ENCODE results near the gene MOGAT2.
"Not testable (repeated sequence)": the region's sequence is repeated elsewhere in the genome, so short reads cannot be mapped to it uniquely, and the experiment has no call there.

The MOGAT2 gene

DNA sequence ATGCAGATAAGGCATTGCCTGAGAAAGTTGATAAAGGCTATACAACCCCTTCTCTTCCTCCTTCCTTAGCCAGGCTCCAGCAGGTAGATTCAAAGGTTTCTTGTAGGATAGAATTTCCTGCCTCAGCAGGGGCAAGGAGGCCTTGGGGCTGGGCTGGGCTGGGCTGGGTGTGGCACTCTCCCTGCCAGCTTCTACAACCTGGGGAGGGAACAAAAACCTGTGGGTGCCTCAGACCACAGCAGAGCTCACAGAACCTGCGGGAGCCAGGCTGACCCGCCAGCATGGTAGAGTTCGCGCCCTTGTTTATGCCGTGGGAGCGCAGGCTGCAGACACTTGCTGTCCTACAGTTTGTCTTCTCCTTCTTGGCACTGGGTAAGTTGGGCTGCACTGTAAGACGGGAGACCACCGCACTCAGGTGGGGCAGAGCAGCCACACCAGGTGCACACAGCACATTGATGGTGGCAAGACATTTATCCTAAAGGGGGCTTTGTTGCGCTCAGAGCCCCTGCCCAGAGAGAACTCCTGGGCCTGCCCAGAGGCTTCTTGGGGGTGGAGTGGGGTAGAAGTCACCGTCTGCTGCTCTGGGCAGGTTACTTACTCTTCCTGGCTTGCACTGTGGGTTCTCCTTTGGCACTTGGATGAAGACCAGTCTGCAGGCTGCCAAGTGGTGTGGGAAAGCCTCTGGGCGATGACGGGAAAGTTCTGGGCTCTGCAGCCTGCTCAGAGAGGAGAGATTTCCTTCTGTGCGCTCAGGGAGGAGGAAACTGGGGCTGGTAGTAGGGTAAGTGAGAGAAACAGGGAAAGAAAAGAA, at the start of gene MOGAT2:
Gene MOGAT2 (plus strand): TSS at position 231 of the 811 bp plus-strand sequence. CDS start 51 bp downstream, at position 282.
- DNase-seq, result no peak

DNA sequence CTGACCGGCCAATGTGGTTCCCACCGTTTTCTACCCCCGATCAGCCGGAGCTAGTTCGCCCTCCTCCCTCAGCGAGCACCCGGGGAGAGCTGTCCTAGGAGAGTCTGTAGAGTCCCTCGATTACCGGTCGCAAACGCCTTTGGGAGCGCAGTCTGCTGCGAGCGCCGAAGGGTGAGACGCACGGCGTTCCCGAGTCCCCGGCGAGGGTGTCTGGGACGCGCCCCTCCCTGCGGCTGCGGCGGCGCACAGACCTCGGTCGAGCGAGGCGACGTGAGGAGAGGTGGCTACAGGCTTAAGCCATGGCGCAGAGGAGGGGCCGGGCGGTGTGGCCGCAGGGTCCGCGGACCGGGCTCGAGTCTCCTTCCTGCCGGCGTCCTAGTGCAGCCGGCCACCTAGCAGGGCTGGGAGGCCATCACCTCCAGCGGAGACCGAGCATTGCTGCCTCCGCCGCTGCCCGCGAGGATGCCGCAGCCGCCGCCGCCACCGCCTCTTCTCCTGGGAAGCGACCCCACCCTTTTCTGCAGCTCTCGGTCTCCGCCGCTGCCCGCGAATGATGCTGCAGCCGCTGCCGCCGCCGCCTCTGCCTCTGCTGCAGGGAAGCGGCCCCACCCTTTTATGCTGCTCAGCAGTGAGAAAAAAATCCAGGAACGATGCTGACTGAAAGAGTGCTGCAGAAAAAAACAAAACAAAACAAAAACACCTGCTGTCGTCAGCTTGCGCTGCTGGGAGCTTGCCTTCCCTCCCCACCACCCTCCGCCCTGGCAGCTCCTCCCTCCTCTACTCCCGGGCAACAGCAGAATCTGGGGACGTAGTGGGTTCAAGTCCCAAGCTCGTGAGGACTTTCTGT, 49.0 kb upstream of the MOGAT2 start, which contains the start of gene MAP6:
Gene MAP6 (minus strand): TSS at position 588 of the 847 bp plus-strand sequence. CDS start 669 bp downstream, outside the sequence.
- DNase-seq, result no peak

DNA sequence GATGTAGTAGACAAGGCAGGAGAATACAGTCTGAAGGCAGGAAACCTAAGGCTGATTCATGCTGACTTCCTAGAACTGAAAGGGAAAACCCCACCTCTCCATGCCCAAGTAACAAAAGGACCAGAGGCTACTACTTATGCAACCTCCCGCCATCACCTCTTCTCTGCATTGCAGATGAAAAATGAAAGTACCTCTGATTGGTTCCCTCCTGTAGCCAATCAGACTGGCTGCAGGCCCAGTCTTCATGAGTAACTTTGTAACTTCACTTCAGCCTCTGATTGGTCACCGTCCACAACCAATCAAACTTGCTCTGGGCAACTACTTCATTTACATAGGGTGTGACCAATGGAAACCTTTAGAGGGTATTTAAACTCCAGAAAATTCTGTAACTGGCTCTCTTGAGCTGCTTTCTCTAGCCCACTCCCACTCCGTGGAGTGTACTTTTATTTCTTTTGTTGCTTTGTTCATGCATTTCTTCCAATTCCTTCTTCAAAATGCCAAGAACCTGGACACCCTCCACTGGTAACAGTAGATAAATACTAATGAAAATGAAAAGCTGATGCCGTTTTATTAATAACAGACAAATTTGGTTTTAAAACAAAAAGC, 43.6 kb upstream of the MOGAT2 start:
- DNase-seq, result peak; percentile 83

DNA sequence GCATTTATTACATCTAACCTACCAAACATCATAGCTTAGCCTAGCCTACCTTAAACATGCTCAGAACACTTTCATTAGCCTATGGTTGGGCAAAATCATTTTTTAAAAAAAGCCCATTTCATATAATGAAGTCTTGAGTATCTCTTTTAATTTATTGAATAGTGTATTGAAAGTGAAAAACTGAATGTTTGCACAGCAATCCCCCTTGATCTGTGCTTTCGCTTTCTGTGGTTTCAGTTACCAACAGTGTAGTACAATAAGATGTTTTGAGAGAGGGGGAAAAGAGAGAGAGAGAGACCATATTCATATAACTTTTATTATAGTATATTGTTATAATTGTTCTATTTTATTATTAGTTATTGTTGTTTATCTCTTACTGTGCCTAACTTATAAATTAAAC, 40.4 kb upstream of the MOGAT2 start:
- no peak for DNase-seq

DNA sequence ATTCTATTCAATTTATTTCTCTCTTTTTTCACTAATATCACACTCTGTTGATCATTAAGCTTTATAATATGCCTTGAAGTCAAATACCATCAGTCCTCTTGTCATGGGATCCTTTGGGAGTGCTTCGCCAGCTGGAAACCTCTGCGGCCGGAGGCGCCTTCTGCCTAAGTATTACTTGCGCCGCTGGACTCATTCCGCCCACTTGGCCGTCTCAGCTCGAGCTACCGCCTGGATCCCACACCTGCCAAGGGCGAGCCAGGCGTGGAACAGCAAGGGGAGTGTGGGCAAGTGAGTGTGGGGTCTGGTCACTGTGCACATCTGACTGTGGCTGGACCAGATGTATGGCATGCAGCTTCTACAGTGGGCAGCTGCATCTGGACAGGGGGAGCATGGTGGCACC, 39.7 kb upstream of the MOGAT2 start:
- no peak for DNase-seq

DNA sequence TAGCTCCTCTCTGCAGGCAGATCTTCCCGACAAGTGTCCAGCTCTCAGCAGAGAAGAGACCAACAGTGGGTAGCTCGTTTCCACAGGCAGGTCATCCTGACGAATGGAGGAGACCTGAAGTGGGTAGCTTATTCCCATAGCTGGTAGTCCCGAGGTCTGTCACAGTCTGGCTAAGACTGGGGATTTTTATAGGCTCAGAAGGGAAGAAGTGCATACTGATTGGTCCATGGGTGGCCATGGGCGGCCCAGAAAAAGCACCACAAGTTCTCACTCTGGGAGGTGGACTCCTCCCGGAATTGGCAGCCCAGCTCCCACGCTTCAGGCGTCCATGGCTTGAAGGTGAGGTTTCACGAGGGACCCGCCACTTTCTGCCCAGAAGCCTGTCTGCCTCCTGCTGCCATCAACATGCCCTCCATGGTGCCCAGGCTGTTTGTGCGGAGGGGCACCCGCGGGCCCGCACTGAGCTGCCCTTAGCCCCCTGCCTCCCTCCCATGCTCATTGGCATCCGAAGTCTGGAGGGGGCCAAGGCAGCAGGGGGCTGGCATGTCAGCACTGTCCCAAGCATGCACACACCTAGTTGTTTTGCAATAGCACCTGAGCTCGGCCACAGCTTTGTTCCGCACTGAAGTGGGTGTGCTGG, 38.9 kb upstream of the MOGAT2 start:
- no peak for DNase-seq

DNA sequence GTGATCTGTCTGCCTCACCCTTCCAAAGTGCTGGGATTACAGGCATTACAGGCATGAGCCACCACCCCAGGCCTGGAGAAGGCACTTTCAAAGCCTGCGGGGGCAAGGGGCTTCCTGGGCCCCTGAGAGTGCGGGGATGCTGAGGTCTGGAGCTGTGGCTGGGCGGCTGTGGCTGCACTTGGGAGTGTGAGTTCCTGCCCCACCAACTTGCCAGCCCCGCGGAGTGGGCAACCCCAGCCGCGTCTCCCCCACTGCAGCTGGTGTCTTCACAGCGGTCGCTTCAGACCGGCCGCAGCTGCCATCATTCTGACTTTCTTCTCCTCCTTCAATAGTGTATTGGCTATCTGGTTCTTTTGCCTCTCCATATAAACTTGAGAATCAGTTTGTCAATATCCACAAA, 38.1 kb upstream of the MOGAT2 start:
- DNase-seq, result no peak

DNA sequence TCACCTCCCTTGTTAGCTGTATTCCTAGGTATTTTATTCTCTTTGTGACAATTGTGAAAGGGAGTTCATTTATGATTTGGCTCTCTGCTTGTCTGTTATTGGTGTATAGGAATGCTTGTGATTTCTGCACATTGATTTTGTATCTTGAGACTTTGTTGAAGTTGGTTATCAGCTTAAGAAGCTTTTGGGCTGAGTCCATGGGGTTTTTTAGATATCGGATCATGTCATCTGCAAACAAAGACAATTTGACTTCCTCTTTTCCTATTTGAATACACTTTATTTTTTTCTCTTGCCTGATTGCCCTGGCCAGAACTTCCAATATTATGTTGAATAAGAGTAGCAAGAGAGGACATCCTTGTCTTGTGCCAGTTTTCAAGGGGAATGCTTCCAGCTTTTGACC, 33.8 kb upstream of the MOGAT2 start:
- not testable (repeated sequence) for DNase-seq

DNA sequence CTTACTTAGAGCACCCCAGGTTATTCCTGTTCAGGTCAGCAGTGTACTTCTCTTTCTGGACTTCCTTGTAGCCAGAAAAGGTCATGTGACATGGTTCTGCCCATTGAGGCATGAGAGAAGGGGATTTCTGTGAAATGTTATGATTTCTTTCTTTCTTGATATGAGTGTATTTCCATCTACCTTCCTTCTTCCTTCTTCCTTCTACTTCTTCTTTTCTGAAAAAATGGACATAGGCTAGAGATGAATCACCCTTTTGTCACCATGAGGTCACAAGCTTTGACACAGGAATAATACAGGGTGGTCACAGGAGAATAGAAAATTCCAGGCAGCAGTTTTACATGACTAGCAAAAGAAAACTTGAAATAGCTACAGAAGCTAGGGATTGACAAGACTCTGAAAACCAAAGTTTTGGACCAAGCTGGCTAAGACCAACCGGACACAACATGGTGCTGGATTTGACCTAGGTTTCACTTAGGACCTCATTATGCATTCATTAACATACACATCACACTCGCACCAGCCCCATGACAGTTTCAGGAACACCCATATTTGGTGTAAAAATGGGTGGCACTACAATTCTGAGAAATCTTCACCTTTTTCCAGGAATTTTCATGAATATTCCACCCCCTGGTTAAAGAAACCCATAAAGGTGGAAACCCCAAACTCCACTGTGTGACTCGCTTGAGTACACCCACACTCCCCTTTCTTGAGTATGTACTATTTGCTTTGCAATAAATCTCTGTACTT, 27.6 kb upstream of the MOGAT2 start:
- peak; percentile 85 for DNase-seq

DNA sequence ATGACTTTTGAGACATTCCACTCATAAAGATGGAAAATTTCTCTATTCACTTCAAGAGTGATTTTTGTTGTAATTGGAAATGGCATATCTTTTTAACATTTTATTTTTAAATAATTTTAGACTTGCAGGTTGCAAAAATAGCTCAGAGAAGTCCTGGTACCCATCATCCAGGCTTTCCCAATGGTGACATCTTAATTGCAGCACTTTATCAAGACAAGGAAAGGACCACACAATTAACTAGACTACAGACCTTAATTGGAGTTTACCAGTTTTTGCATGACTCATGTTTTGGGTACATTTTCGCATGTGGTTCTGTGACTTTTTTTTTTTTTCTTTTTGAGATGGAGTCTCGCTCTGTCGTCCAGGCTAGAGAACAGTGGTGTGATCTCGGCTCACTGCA, 25.8 kb upstream of the MOGAT2 start:
- no peak for DNase-seq

DNA sequence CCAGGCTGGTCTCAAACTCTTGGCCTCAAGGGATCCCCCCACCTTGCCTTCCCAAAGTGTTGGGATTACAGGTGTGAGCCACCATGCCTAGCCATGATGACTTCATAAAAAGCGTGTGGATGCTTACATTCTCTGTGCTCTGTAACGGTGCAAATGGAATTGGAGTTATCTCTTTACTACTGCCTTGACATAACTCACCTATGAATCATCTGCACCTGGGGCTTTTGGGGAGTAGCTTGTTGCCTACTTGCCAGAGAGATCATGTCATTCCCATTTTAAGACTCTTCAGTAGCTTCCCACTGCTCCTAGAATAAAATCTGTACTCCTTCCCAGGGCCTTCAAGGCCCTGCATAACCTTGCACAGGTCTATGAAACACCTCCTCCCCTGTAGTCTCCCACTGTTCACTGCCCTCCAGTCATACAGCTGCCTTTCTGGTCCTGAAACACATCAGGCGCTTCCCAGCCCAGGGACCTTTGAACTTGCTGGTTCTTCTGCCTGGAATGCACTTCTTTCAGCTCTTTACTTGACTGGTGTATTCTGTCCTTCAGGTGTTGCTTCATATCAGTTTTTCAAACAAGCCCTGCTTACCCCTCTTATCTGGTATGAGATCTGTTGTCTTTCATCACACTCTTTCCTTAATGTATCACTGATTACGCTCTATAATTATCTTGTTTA, 19.6 kb upstream of the MOGAT2 start:
- DNase-seq, result no peak

DNA sequence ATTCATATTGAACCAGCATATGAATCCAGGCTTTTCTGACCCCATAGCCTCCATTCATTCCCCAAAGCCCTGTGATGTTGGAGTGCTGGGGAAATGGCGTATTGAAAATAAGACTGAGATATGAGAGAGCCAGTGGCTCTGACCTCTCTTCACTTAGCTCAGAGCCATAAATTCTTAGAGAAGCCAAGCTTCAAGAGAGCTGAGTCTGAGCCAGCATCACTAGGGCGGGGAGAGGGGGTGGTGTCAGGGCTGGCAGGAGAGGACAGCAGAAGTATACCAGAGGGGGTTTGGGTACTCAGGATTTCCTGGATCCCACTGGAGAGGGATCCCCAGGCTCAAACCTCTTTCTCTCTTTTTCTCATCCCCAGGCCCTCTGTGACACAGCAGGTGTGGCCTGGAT, 16.7 kb upstream of the MOGAT2 start:
- DNase-seq, result no peak

DNA sequence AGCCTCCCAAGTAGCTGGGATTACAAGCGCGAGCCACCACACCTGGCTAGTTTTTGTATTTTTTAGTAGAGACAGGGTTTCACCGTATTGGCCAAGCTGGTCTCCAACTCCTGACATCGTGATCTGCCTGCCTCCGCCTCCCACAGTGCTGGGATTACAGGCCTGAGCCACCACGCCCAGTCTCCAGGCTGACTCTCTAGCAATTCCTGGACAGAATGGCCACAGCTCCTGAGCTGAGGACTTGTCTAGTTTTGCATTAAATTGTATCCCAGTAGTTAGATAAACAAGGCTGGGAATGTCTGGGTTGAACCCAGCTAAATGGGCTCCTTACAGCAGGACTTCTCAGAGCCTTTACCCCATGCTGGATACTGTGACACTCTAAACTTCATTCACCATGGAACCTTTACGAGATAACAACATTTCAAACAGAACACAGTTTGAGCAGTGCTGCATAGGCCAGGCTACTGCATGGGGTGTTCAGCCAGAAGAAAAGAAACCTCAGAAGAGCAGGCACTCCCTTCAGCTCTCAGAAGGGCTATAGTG, 13.9 kb upstream of the MOGAT2 start:
- no peak for DNase-seq

DNA sequence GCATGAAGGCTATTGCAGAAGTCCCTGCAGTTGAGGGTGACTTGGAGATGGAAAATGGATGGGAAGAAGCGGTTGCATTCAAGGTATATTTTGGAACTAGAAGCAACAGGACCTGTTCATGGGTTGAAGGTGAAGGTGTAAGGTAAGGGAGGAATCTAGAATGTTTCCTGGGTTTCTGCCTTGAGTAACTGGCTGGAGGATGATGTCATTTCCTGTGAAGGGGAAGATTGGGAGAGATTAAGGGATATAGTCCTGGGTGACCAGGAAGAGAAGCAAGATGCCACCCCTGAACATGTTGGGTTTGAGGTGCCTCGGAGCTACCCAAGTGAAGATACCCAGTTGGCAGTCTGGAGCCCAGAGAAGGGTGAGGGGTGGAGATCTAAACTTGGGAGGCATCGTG, 12.1 kb upstream of the MOGAT2 start:
- no peak for DNase-seq

DNA sequence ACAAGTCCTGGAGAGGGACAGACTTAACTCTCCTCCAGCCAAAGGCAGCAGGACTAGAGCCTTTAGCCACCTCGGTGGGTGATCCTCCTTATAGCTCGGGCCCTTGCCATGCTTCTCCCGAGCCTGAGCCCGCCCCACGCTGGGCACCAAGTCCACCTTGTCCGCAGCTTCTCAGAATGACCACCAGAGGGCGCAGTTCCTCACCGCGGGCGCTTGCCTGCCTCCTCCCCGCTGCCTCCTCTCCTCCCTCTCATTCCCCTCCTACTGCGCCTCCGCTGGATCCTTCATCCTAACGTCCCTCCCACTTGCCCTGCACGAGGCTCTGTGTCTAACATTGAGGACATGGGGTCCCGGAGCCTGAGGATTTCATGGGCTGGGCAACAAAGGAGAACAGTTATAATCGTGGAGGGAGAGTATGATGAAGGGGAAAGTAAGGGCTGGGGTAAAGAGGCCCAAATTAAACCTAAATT, 11.3 kb upstream of the MOGAT2 start:
- peak; percentile 82 for DNase-seq

DNA sequence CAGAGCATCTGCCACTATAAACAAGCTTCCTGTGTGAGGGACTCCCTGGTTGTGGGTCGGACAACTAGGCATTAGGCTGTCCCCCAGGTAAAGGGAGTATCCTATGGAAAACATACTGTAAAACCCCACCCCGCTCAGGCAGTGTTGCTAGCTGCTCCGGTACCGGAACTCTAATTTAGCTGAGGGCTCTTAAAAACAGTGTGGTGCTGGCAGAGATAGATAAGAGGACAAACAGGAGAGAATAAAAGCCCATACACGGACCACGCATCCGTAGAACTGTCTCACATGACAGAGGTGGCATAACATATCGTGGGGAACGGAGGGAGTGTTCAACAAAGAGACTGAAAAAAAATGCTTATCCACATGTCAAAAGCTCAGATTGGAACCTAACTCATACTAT, 3.4 kb upstream of the MOGAT2 start:
- no peak for DNase-seq

DNA sequence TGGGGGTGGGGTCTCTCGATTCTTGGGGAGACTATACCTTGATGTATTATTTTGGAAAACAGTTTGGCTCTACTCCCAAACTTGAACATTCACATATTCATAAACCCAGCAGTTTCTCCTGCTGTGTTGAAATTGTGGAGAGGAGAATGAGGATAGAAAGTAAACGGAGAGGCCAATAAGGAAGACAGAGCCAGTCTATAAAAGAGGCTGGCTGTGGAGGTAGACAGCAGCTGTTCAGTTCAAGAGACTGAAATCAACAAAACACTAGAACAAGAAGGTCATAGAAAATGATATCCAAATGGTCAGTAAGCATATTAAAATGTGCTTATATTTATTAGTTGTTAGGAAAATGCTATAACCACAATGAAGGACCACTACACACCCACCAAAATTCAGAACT, 1.9 kb upstream of the MOGAT2 start:
- no peak for DNase-seq

DNA sequence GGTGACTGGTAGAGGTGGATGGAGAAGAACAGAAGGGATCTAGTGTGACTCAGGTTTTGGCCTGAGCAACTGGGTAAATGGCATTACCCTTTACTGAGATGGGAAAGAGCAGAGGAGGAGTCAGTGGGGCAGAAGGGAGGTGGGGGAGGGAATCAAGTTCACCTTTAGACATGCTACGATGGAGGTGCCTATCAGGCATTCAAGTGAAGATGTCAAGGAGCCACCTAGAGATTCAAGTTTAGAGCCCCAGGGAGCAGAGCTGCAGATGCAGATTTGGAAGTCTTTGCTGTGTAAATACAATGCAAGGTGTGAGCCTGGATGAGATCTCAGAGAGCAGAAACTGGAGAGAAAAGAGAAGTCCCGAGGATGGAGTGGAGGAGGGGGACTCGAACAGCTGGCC, 979 bp upstream of the MOGAT2 start:
- no peak for DNase-seq

DNA sequence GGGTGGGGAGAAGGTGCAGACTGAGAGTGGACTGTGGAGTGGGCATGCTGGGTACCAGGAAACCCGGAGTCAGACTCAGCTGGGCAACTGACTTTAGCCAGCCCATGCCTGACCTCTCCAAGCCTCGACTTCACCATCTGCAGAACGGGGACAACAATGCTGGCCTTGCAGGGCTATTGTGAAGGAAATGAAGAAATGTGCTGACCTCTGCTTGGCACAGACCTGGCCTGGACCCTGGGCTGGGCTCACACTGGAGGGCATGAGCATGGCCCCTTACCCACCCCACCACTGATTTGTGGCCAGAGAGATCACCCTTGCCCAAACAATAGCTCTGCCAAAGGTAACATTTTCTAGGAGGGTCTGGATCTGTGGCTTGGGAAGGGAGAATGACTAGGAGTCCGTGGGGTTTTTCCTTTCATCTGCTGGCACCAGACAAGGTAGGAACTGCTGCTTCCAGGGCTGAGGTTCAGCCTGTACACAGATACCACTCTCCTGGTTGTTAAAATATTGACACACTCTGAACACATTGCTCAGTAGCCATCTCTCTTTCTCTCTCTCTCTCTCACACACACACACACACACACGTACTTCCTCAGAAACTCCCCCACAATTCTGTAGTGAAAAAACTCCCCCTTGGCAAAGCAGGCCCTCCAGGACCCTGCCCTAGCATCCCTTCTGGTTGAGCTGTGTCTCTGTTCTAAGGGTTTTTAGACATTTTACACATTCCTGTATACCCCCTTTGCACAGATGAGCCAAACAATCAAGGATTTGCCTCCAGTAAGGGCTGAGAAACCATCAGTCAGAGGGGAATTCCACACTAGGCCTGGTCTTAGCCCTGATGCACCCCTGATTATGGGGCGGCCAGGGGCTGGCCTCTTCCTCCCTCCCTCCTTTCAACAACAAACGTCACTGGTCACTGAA, 1.0 kb downstream of the MOGAT2 start:
- DNase-seq, result no peak

All from suppressor macrophage treated with lipopolysaccharide for 4 hours (primary cell).